Measurements from ENCODE around the gene ARL6IP4. TPM values are rescaled to one million over a fixed set of nuclear protein-coding genes. Genes with fewer than 3 reads are reported as not detected.

Gene ARL6IP4
- total RNA-seq, 1 experiment from 2014 or later: 272 TPM

DNA sequence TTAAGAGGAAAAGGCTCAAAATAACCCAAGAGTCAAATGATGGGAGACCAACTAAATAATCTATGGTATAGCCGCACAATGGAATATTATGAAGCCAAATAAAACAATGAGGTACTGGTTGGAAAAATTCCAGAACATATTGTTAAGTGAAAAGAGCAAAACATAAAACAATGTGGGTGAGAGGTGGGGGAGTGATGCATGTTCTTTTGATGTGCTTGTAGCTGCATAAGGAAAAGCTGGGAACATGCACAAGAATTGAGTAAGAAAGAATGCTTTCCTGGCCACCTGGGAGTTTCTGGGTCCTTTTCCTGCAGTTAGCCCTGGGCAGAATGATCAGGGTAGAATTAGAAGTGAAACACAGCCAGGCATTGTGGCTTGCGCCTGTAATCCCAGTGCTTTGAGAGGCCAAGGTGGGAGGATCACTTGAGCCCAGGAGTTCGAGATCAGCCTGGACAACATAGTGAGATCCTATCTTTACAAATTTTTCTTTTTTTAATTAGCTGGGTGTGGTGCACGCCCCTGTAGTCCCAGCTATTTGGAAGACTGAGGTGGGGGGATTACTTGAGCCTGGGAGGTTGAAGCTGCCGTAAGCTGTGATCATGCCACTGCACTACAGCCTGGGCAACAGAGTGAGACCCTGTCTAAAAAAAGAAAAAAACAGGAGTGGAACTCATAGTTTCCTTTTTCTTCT, 22.1 kb upstream of the ARL6IP4 start:
- DNase-seq (ENCODE audit: low read depth): no peak

DNA sequence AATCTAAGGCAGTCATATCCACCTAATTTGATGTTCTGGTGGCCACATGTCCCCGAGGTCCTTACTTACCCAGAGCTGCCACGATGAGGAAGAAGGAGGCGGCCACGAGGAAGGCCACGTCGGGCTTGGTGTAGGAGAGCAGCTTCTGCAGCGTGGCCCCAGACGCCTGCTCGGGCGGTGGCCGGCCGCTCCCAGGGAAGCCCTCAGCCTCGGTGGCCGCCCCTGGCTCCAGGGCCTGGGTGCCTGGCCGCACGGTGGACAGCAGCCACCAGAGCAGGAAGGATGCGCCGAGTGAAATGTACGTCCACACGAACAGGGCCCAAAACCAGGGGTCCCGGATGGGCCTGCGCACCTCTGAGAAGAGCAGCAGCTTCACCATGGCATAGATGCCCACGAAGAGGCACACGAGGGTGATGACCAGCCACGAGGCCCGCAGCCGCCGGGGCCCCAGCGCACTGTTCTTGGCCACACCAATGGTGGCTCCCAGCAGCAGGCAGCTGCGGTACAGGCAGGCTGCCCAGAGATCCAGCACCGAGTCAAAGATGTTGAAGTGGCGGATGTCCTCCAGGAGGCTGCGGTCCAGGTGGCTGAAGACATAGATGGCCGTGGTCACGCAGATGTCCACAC, 20.8 kb upstream of the ARL6IP4 start:
- DNase-seq (ENCODE audit: low read depth): no peak

DNA sequence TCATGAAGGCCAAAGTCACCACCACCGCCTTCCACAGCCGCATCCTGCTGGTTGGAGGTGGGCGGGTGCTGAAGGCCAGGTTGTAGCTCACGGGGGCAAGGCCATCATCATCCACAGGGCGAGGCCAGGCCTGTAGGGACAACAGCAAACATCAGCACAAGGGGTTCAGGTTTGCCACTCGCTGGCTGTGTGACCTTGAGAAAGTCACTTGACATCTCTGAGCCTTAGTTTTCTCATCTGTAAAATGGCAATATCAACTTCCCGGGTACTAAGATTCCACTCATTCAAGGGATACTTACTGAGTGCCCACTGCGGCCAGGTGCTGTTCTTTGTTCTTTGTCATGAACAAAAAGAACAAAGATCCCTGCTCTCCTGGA, 20.3 kb upstream of the ARL6IP4 start:
- no peak for DNase-seq (ENCODE audit: low read depth)

DNA sequence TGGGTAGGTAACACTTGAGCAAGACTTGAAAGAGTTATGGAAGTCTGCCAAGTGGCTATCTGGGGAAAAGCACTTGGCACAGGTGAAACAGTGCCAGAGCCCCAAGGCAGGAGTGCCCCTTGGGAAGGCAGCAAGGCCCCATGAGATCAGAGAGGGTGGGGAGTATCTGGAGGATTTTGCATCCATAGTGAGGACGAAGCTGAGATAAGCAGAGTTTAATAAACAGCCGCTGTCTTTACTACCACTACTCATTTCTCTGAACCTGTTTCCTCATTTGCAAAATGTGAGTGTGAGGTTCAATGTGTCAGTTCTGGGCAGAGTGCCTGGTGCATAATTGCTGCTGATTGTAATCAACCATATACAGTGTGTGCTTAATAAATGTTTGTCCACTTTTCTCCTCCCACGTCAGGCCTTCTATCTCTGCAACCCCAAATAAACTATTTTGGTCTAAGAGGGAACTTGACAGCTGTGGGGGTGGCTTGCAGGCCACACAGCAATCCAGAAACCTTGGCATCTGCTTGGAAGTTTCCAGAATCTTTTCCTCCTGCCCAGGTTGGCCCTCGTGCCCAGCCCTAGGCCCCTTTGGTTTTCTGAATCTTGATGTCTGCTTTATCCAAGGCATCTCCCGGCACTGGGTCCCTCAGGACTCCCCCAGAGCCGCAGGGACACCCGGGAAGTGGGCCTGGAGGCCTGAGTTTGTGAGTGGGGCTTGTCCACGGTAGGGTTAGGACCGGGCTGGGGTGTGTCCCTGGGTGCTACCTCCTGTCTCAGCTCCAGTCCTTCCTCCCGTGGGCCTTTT, 18.8 kb upstream of the ARL6IP4 start:
- DNase-seq (ENCODE audit: low read depth): no peak

DNA sequence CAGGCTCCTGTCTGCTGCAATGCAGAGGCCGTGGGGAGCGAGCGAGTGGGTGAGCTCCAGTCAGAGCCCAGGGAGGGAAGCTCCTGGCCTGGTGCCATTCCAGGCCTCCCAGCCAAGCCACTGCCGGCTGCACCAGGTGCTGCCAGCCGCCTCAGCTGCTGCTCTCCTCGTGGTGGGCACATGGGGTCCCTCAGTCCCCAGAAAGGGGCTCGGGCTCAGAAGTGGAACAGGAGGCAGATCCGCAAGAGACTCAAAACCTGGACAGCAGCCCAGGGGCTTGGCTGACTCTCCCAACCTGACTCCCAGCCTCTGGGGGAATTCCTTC, 16.6 kb upstream of the ARL6IP4 start:
- DNase-seq (ENCODE audit: low read depth): no peak

DNA sequence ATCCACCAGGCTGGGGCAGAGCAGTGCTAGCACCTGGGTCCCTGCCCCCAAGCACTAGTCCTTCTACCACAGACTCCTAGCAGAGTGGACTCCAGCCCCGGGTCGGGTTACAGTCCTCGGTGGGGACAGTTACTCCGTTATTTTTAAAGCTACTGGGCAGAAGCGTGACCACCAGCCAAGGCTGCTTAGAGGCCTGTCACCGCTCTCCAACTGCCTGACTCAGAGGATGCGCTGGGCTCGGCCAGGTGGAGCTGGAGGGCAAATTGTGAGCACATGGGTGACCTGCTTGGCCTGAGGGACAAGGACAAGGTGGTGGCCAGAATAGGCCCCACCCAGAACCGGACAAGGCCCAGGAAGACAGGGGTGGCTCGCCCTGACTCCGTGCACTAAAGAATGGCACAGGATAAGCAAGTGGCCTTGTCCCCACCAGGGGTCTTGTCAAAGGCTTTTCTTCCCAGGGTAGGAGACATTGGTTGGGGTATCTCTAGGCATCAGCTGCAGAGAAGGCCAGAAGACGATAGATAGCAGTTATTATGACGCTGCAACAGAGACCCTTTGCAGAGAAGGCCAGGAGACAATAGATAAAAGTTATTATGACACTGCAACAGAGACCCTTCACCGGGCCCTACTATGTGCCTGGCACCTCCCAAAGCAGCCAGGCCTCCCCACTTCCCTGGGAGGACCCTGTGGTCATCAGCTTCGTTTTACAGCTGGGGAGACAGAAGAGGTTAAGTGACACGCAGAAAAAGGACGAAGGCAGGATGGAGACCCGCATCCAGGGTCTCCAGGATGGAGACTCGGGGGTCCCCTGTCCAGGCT, 15.8 kb upstream of the ARL6IP4 start:
- DNase-seq (ENCODE audit: low read depth): no peak

DNA sequence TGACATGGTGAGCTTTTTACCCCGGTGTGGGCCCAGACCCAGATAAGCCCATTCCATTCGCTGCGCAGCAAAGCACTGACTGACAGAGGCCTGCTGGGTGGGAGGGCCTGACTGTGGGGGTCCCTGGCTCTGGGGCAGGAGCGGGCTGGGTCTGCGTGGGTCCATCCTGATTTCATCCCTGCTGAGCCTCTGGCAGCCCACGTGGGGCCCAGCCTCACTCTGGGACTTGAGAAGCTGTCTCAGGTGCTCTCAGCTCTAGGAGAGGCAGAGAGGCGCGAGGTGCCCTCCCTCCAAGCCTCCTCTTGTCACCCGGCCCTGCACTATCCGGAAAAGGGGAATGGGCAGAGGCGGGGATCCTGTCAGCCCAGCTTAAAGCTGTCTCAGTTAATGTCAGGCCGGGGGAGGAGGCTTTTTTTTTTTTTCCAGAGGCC, 15.1 kb upstream of the ARL6IP4 start:
- DNase-seq (ENCODE audit: low read depth): no peak

DNA sequence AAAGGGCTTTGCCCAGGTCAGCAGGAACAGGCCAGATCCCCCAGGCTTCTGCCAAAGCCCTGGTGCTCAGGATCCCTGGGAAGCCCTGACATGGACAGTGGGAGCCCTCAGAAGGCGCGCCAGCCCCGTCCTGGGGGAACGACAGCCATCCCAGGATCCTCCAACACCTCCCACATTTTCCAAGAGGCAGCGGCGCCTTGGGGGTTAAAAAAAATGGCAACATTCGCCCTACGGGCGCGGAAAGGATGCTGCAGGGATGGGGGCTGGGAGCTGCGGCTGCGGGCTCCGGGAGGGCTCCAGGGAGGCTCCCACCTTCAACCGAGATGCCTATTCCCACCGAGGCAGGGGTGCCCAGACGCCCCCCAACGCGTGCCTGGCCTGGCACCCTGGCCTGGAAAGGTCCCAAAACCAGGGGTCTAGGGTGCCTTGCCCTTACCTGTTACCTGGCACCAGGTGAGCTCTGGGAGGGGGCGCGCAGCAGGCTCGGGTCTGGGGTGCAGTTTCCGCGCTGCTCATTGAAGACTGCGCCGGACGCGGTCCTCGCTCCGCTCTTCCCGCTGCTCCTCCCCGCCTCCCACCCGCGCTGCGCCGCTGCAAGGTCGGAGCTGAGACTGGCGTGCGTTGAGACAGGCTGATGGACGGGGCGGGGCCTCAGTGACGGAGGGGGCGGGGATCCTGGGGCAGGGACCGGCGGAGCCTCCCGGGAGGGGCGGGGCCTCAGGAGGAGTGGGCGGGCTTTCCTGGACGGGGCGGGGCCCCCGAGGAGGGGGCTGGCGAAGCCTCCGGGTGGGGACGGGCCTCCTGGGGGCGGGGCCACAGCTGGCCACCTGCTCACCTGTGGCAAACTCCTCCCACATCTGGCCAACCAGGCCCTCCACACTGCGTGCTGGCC, 14.4 kb upstream of the ARL6IP4 start, which contains the start of gene ABCB9:
TSS of gene ABCB9 (minus strand) at position 613 of the 892 bp plus-strand sequence. CDS start 6,228 bp downstream, outside the sequence.
- peak; percentile 79 for DNase-seq (ENCODE audit: low read depth)

DNA sequence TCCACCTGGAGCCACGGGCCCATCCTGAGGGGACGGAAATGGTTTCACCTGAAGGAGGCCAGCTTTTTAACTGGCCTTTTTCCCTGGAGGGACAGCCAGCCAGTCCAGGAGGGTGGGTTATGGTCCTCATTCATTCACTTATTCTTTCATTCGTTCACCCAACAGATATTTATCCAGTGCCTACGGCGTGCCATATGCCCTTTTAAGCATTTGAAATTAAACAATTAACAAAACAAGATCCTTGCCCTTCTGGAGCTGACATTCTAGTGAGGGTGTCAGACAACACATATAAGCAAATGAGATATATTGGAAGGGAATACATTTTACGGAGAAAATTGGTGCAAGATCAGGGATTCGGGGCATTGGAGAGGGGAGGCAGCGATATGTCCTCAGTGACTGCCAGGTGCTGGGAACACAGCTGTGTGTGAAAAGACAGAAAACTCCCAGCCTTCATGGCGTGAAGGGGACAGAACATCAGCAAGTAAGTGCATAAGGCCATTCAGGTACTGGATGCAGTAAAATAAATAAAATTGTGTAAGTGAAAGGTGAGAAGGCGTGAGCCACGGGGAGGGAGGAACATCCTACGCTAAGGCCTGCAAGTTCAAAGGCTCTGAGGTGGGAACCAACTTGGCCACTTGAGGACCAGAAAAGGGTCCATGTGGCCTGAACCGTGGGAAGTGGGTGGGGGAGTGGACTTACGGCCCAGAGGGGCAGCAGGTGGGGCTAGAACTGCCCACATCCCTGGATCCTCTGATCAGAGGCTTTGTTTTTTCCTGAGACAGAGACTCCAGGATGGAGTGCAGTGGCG, 13.5 kb upstream of the ARL6IP4 start:
- no peak for DNase-seq (ENCODE audit: low read depth)

DNA sequence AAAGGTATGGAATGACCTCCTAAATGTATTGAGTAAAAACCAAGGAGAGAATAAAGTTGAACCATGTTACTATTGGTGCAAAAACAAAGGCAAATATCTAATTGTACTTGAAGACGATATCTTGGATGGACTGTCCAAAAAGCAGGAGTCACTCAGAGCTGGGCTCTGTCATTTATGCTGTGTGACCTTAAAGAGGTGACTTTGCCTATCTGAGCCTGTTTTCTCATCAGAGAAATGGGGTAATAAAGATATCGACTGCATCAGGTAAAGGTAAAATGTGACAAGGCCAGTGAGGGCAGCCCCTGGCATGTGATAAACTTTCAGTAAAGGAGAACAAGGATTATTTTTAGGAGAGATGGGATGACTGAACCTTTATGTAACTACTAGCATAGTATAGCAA, 12.4 kb upstream of the ARL6IP4 start:
- DNase-seq (ENCODE audit: low read depth): no peak

DNA sequence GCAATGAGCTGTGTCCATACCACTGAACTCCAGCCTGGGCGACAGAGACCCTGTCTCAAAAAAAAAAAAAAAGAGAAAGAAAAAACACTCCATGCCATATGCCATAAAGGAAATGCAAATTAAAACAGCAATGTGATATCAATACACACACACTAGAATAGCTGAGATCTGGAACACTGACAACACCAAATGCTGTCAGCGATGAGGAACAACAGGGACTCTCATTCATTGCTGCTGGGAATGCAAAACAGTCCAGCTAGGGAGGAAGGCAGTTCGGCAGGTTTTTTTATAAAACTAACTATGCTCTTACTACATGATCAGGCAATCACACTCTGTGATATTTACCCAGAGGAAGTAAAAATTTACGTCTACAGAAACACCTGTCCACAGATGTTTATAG, 10.8 kb upstream of the ARL6IP4 start:
- no peak for DNase-seq (ENCODE audit: low read depth)

DNA sequence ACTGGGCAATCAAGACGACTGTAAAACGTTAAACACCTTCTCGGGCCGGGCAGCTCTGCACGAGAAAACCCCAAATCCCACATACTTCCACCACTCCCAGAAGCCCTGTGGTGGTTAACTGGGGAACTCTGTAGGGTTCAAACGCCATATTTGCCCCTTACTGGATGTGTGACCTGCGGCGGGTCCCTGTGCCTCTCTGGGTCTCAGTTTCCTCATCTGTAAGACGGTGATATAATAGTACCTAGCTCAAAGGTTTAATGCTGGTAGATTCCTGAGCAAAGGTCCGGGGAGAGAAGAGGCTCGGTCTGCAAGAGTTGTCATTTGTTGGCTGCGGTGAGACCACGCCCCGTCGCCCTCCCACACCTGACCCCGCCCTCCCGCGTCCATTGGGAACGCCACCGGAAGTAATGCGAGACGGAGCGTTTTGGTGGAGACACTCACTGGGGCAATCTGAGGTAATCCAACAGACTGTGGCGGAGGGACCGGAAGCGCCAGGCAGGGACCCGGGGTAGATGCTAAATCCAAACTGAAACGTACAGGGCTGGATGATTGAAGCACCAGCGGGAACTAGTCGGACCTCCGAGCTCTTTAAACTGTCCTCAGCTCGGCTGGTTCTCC, 6.1 kb upstream of the ARL6IP4 start:
- DNase-seq (ENCODE audit: low read depth): peak; percentile 98

DNA sequence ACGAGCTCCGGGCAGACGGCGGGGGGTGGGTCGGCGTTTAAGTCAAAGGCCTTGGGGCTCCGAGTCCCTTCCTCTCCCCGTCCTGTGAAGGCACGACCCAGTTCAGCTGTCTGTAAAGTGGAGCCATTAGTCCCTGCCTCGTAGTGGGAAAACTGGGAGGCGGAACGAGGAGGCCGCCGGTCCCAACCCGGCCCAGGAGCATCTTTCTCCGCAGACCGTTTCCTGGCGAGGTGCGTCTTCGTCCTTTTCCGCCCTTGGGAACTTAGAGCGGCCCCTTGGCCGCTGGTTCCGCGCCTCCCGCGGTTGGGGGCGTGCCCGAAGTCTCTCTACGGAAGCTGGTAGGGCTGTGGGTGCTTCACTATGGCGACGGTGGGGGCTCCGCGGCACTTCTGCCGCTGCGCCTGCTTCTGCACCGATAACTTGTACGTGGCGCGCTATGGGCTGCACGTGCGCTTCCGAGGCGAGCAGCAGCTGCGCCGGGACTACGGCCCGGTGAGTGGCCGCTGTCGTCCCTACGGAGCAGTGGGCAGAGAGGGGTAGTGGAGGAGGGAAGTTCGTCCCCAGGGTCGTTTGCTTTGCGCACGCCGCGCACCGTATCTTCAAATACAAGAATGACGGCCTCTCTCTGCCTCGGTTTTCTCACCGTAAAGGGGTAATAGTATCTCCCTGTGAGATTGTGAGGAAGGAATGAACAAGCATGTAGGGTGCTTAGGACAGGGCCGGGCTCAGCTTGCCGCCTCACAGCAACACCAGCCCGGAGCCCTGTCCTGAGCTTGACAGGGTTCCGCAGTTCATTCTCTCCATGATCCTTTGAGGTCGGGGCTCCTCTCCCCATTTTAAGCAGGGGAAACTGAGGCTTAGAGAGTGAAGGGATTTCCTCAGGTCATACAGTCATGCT, 5.3 kb upstream of the ARL6IP4 start, which contains the start of gene OGFOD2:
TSS of gene OGFOD2 (plus strand) at position 353 of the 898 bp plus-strand sequence. CDS start at position 361, 8 bp downstream.
- peak; percentile 88 for DNase-seq (ENCODE audit: low read depth)

DNA sequence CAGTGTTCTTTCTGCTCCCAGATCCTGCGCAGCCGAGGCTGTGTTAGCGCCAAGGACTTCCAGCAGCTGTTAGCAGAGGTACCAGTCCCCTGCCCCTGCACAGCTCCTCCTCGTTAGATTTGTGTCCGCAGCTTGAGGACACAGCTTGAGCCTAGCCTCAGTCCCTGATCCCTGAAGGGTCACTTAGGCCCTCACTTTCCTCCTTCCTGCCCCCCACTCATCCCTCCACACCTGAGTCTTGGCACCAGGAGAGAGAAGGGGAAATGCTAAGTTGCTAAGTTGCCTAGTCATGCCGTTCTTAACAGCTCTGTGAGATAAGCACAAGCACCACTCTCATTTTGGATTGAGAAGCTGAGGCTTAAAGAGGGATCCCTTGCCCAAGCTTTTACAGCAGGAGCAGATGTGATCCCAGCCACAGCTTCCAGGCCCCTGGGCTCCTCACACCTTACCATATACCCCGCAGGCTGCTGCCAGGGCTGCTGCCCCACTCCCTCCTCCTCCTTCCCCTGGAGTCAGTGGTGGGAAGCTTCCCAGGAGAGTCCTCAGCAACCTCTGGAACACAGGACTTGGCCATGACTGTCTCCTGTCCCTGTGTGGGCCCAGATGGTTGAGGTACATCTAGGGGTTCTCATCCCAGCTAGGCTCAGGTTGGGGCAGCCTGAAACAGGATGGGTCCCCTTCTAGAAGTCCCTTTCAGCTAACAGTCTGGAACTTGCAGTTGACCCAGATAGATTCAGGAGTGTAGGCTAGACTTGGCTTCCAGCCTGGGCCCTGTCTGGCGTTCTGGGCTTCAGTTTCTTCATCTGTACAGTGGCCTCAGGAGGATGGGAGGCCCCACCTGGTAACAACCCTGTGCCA, 4.5 kb upstream of the ARL6IP4 start:
- DNase-seq (ENCODE audit: low read depth): peak; percentile 31

DNA sequence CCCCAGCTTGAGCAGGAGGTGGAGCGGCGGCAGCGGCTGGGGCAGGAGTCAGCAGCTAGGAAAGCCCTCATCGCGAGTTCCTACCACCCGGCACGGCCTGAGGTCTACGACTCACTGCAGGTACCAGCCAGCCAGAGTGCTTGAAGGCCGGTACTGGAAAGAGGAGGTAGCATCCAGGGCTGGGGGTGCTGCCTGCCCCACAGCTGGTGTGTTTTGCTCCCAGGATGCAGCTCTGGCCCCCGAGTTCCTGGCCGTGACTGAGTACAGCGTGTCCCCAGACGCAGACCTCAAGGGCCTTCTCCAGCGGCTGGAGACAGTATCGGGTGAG, 3.9 kb upstream of the ARL6IP4 start:
- DNase-seq (ENCODE audit: low read depth): no peak

DNA sequence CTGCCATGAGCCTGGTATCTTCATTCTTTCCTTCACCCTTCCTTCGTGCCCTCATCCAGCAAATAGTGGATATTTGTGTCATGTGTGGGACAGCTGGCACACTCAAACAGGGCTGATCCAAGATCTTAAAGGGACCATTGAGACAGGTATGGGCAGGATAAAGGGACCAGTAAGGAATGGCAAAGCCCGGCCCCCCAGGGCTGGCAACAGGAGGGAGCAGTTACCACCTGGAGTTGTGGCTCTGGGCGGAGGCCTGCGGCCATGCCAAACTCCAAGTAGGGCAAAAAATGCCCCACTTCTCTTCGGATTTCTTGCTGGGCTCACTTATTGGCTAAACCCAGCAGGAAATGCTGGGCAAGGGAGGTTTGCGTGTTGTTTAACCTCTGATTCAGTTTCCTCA, 3.3 kb upstream of the ARL6IP4 start:
- no peak for DNase-seq (ENCODE audit: low read depth)

DNA sequence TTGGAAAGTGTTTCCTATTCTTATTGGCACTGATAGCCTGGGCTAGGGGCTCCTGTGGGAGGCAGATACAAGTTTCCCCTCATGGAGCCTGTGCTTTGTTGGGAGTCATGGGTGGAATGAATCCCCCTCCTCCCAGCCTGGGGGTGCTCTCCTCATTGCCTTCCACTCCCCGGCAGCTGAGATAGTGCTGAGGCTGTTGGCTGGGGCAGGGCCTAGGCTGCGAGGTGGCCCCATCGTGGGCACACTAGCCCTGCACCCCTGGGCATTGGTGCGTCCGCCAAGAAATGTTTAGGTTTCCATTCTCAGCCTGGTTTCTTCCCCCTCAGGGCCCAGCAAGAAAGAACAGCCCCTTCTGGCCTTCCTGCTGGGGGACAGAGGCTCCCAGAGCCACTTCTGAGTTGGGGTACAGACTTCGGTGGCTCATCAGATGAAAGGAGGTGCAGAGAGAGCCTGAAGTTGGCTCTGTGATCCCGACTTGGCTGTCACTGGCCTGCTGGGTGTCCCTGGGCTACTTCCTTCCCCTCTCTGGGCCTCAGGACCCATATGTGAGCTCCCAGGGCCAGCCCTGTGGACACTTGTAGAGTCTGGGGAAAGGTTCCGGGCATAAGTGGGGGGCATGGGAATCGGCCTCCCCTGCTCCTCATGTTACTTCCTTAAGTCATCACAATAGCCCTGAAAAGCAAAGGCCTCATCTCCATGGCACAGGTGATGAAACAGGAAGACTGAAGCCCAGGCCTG, 2.7 kb upstream of the ARL6IP4 start:
- no peak for DNase-seq (ENCODE audit: low read depth)
